Muscle of leg (tissue), 11 donors: ENCODE measurements around the gene AMELX. TPM values are rescaled to one million over a fixed set of nuclear protein-coding genes. Genes with fewer than 3 reads are reported as not detected.

Experiments
- DNase-seq: peaks from one replicate; pipeline ENCODE4 v3.0.0; 2013
- H3K27ac ChIP-seq: one replicate; pipeline ENCODE4 v1.5.1; 2013; ENCODE audit warnings: mild to moderate bottlenecking, low read length, control low read depth
- H3K27me3 ChIP-seq: one replicate; pipeline ENCODE4 v1.6.1; 2013; ENCODE audit warnings: low read length; ENCODE audit not compliant: control insufficient read depth, insufficient read depth
- H3K36me3 ChIP-seq: one replicate; pipeline ENCODE4 v1.6.1; 2013; ENCODE audit warnings: low read length; ENCODE audit not compliant: control insufficient read depth, insufficient read depth
- H3K4me1 ChIP-seq: one replicate; pipeline ENCODE4 v1.6.1; 2013; ENCODE audit warnings: low read length; ENCODE audit not compliant: control insufficient read depth, insufficient read depth
- H3K4me3 ChIP-seq: one replicate; pipeline ENCODE4 v1.5.1; 2013; ENCODE audit warnings: low read length, control low read depth
- H3K9me3 ChIP-seq: replicated peaks from 2 replicates; pipeline ENCODE4 v1.6.1; 2013; ENCODE audit warnings: low read depth, low read length; ENCODE audit not compliant: control insufficient read depth
- WGBS: methylation state at CpG from one replicate; pipeline ENCODE4 v1.1.5; 2013; ENCODE audit warnings: missing lambda C conversion rate; ENCODE audit not compliant: insufficient coverage; 5-methylcytosine and 5-hydroxymethylcytosine counted together
- polyA plus RNA-seq, 8 donors: library from polyadenylated mRNA; unstranded; fragments of 120-200 nt; gene quantifications; one replicate each; pipeline versions ENCODE4 v1.2.1 to v1.2.3, GENCODE V29; 2013; ENCODE audit warnings: inconsistent platforms in 1 of 8, low replicate concordance in 1 of 8; ENCODE audit not compliant: insufficient read length in 8 of 8, insufficient read depth in 1 of 8
- total RNA-seq: library from RNA; stranded (reverse); fragments of 120-200 nt; gene quantifications from one replicate; pipeline ENCODE4 v1.2.4, GENCODE V29; 2013

AMELX gene
- total and polyA plus RNA-seq, 9 donors, result 0.36 TPM; not detected in 8

DNA sequence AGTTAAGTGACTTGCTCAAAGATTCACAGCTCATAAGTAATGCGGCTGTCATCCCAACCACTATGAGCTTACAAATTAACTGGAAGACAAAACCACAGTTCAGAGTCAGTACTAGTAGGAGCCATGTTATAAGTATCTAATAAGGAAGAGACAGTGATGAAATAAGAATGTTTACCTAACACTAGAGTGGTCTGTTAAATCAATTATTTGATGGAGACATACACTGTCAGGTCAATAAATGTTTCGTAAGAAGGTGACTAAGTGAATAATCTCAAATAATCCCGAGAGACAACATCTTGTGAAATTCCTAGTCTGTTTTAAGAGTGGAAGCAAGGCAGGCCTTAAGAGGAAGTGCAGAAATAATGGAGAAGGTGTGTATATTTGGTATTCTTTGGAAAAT lies 25.8 kb upstream of the AMELX start:
- Histone ChIP-seq H3K36me3 (no peaks in the 10 kb centered on the region), H3K9me3 (no peaks in the 10 kb centered on the region), H3K4me3 (no peak overlapping the region), H3K27ac (no peak overlapping the region), H3K27me3 (peaks cover 16% of the 10 kb centered on the region), H3K4me1 (no peaks in the 10 kb centered on the region)
- WGBS, result no CpG with 5 or more reads among the region's 3 CpGs
- no peak for DNase-seq

DNA sequence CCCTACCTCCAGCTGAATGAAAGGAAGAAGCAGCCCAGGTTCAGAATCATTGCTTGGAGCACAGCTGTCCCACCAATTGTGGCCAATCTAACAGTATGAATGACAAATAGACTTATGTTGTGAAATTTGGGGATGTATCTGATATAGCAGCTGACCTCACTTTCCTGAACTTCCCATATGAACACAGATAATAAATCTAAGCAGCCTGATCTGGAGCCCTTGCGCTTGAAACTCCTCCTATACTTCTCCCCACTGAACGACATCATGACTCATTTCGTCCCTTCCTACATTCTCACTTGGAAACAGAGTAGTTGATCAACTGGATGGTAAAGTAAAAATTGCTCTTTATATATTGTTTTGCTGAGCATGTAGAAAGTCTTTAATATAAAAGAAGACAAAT lies 24.2 kb upstream of the AMELX start:
- no peaks in the 10 kb centered on the region for H3K36me3 ChIP-seq
- peaks cover 10% of the 10 kb centered on the region for H3K27me3 ChIP-seq
- no peaks in the 10 kb centered on the region for H3K4me1 ChIP-seq
- no peak overlapping the region for H3K27ac ChIP-seq
- H3K4me3 ChIP-seq, result no peak overlapping the region
- no peak for DNase-seq
- WGBS, result no CpG with 5 or more reads among the region's 3 CpGs
- no peaks in the 10 kb centered on the region for H3K9me3 ChIP-seq

DNA sequence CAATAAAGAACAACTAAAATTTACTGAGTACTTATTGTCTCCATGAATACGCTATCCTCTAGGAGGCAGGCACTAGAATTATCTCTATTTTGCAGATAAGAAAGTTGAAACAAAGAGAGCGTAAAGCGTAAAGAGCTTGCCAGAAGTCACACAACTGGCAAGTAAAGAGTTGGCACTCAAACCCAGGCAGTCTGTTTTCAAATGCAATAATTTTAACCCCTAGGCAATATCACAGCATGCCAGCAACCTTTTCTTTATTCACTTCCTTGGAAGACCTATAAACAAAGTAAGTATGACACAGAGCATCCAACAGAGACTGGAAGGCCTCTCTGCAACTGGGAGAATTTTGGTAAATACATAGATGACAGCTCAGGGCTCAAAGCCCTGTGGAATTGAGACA lies 23.2 kb upstream of the AMELX start:
- no peak for DNase-seq
- no CpG with 5 or more reads among the region's 3 CpGs for WGBS
- Histone ChIP-seq H3K4me3 (no peak overlapping the region), H3K9me3 (no peaks in the 10 kb centered on the region), H3K36me3 (no peaks in the 10 kb centered on the region), H3K27me3 (peaks cover 10% of the 10 kb centered on the region), H3K27ac (no peak overlapping the region), H3K4me1 (no peaks in the 10 kb centered on the region)

DNA sequence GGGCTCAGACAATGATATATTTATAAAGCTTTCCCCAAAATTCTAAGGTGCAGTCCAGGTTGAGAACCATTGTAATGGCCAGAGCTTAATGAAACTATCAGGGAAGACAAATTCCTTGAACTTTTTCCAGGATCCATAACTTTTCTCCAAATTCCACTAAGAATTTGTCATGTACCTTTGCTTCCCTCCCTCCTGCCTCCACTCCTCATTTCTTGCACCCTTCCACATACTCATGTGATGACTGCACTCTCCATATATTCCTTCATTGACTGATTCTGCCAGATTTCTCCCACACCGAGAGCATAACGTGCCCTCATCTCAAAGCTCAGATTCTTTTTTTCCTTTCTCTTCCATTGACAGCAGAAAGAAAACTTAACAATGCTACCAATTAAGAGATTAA lies 20.9 kb upstream of the AMELX start:
- Histone ChIP-seq H3K36me3 (no peaks in the 10 kb centered on the region), H3K27ac (no peak overlapping the region), H3K4me3 (no peak overlapping the region), H3K27me3 (peaks cover 14% of the 10 kb centered on the region), H3K9me3 (no peaks in the 10 kb centered on the region), H3K4me1 (no peaks in the 10 kb centered on the region)
- no peak for DNase-seq
- WGBS, result 79% methylated on average over 2 of the region's 2 CpGs

DNA sequence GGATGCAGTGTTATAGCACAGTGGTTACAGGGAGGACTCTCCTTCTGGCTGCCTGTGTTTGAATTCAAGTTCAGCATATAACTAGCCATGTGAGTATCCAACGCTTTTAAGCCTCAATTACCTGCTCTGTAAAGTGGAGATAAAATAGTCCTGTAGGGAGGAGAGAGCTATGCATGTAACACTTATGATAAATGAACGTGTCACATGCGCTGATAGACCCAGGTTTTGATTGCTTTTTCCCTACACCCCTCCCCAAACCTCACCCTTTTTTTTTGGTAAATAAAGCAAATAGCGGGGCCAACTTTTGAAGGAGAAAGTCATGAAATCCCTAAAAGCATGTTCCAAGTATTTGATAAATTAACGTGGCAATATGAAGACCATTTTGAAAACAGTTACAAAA lies 20.4 kb upstream of the AMELX start:
- no peaks in the 10 kb centered on the region for H3K4me1 ChIP-seq
- no peak overlapping the region for H3K4me3 ChIP-seq
- no peaks in the 10 kb centered on the region for H3K9me3 ChIP-seq
- no peak overlapping the region for H3K27ac ChIP-seq
- no CpG with 5 or more reads among the region's 5 CpGs for WGBS
- DNase-seq, result no peak
- no peaks in the 10 kb centered on the region for H3K36me3 ChIP-seq
- peaks cover 14% of the 10 kb centered on the region for H3K27me3 ChIP-seq

DNA sequence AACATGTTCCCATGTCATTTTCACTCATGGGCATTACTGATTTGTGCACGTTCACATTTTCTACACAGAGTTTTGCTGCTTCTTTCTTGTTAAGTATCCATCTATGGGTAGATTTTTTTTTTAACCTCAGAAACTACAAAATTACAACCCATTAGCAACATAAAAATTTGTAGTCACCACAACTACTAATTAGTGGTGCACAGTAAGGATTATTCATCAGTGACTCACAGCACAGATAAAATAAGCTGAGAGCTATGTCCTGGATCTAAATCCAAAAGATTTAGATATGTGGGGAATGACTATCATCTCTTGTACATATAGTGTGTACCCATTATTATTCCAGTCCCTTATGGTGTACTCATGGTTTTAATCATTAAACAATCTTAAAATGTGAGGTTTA lies 19.7 kb upstream of the AMELX start:
- Histone ChIP-seq H3K9me3 (no peaks in the 10 kb centered on the region), H3K27ac (no peak overlapping the region), H3K27me3 (peaks cover 13% of the 10 kb centered on the region), H3K36me3 (no peaks in the 10 kb centered on the region), H3K4me1 (no peaks in the 10 kb centered on the region), H3K4me3 (no peak overlapping the region)
- no peak for DNase-seq
- no CpG with 5 or more reads among the region's 1 CpG for WGBS

DNA sequence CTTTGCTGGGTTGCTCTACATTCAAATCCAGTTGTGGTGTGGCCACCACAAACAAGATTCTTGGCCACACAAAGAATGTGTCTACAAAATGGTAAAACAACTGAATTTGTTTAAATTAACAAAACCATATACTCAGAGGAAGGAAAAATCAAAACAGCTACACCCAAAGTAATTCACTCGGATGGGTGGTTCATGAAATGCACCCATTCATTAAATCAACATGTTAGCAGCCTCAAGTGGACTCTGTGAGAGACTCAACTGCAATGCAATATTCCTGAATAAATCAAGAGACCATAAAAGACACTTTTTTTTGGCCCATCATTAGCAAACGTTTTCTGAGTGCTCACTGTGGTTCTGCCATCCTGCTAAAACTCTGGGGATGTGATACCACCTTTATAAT lies 11.2 kb upstream of the AMELX start:
- Histone ChIP-seq H3K27ac (no peak overlapping the region), H3K36me3 (no peaks in the 10 kb centered on the region)
- whole genome bisulfite sequencing, result 100% methylated on average over 1 of the region's 2 CpGs

DNA sequence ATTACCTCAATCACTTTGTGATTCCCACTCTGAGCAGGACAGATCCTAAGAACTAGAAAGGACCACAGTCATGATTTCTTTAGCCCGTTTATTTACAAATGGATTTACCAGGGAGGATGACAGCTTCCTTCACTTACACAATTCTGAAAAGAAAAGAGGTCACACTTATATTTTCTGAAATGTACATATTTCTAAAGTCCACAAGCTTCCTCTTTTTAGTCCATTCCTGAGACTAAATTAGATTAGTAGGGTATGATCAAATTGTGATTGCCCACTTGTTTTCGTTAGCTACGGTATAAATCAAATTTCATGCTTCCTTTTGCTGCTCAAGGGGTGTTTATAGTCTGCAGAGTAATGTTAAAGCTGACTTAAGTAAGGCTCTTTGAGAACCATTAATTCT lies 7.6 kb upstream of the AMELX start:
- Histone ChIP-seq H3K27ac (no peak overlapping the region), H3K4me1 (no peaks in the 10 kb centered on the region), H3K27me3 (peaks cover 11% of the 10 kb centered on the region), H3K9me3 (no peaks in the 10 kb centered on the region), H3K36me3 (no peaks in the 10 kb centered on the region), H3K4me3 (no peak overlapping the region)
- no peak for DNase-seq
- WGBS, result no CpG with 5 or more reads among the region's 3 CpGs

More for the DNA sequence above, 11.2 kb upstream of the AMELX start:
- Histone ChIP-seq H3K9me3 (no peaks in the 10 kb centered on the region), H3K4me3 (no peak overlapping the region), H3K27me3 (peaks cover 5% of the 10 kb centered on the region), H3K4me1 (no peaks in the 10 kb centered on the region)
- no peak for DNase-seq

DNA sequence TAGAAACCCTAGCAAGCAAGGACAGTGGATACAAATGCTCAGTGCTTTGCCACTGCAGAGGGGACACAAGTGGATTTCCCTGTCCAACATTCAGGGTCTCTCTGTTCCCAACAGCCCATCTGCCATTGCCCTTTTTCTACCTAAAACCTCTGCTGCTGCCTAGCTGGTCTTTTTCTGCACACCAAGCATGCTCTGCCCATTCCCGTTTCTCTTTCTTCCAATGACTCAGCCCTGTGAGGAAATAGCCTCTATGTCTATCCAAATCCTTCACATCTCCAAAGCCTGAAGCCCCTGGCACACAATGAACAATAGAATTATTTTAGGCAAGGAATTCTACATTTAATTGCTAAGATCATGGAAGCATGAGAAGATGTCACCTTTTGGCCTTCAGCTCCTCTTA lies 5.7 kb upstream of the AMELX start:
- Histone ChIP-seq H3K27ac (no peak overlapping the region), H3K4me1 (no peaks in the 10 kb centered on the region), H3K36me3 (no peaks in the 10 kb centered on the region), H3K9me3 (no peaks in the 10 kb centered on the region), H3K27me3 (peaks cover 12% of the 10 kb centered on the region), H3K4me3 (no peak overlapping the region)
- 40% methylated on average over 1 of the region's 1 CpG for whole genome bisulfite sequencing
- no peak for DNase-seq

DNA sequence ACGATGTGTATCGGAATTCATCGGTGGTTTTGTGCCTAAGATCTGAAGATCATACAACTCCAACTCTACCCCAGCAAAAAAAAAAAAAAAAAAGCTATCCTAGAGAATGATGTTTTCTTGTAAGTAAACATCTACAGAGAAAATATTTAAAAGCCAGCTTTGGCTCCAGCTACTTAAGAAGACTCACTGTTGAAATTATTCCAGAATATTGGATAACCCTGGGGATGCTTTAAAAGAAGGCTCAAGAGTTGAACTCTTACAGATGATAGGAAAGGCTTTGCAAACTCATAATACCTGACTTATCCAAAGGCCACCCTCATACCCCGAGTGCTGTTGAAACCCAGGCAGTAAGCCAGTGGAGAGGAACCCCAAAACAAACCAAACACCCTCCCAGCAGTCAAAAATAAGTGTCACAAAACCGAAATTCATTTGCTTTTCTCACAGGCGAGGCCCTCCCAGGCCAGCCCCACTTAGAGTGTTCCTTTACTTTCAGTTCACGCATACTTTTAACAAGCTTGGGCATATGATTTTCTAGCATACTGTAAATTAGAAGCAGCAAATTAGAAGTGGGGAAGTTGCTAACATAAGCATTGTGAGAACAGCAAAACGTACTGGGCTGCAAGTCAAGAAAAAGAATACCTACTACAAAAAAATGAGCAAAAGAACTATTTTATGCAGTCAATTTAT lies 2.7 kb upstream of the AMELX start:
- peak; percentile 77 for DNase-seq
- H3K27me3 ChIP-seq, result peaks cover 16% of the 10 kb centered on the region
- no peak overlapping the region for H3K4me3 ChIP-seq
- H3K27ac ChIP-seq, result no peak overlapping the region
- WGBS, result 14% methylated on average over 1 of the region's 8 CpGs
- no peaks in the 10 kb centered on the region for H3K9me3 ChIP-seq
- H3K4me1 ChIP-seq, result no peaks in the 10 kb centered on the region
- no peaks in the 10 kb centered on the region for H3K36me3 ChIP-seq

DNA sequence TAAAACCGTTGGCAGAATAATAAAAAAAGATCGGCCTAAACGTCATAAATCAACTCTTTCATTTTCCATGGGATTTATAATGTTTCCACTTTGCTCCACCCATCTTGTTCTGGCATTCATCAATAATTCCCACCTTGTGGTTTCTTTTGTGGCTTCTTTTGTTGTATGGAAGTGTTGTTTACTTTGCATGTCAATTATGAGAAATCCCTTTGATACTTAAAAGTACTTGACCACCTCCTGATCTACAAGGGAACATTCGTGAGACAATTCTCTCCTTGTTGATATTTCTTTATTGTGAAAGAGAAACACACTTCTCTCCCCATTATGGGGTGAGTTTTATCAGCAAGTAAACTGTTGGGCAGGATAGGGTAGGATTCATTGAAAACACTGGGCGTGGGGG lies 2.8 kb downstream of the AMELX start:
- Histone ChIP-seq H3K27me3 (peaks cover 16% of the 10 kb centered on the region), H3K4me3 (no peak overlapping the region), H3K27ac (no peak overlapping the region), H3K36me3 (no peaks in the 10 kb centered on the region), H3K9me3 (no peaks in the 10 kb centered on the region), H3K4me1 (no peaks in the 10 kb centered on the region)
- WGBS, result no CpG with 5 or more reads among the region's 5 CpGs
- no peak for DNase-seq
